ENCODE data around the gene IMMP2L. TPM values are rescaled to one million over a fixed set of nuclear protein-coding genes. Genes with fewer than 3 reads are reported as not detected.

The IMMP2L gene
- total and polyA plus RNA-seq, 7 donors, result 9.3 to 43.0 (median 19.2) TPM

- TF ChIP-seq, protein P1, sequence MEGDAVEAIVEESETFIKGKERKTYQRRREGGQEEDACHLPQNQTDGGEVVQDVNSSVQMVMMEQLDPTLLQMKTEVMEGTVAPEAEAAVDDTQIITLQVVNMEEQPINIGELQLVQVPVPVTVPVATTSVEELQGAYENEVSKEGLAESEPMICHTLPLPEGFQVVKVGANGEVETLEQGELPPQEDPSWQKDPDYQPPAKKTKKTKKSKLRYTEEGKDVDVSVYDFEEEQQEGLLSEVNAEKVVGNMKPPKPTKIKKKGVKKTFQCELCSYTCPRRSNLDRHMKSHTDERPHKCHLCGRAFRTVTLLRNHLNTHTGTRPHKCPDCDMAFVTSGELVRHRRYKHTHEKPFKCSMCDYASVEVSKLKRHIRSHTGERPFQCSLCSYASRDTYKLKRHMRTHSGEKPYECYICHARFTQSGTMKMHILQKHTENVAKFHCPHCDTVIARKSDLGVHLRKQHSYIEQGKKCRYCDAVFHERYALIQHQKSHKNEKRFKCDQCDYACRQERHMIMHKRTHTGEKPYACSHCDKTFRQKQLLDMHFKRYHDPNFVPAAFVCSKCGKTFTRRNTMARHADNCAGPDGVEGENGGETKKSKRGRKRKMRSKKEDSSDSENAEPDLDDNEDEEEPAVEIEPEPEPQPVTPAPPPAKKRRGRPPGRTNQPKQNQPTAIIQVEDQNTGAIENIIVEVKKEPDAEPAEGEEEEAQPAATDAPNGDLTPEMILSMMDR (IDR thresholded peaks at IDR 0.05), result no peak
- ATAC-seq, result no peak
- 78 to 91% (median 90%) methylated on average over 3 of the region's 3 CpGs for WGBS, 3 donors
- H3K27me3 ChIP-seq (ENCODE audit: insufficient read depth in 3 of 3, low read length in 2 of 3), result no peaks in the 10 kb centered on the region
- DNase-seq, result no peak
- no peaks in the 10 kb centered on the region for H3K36me3 ChIP-seq (ENCODE audit: insufficient read depth in 1 of 2, low read depth in 1 of 2)
- H3K27ac ChIP-seq, result no peak overlapping the region
- intact Hi-C loops (cut with DNase I), result no loop called here
- H3K4me3 ChIP-seq, result no peak overlapping the region
- peaks cover 10% of the 10 kb centered on the region for H3K4me1 ChIP-seq
- no peaks in the 10 kb centered on the region for H3K9me3 ChIP-seq
These were observed 465.3 kb downstream of the IMMP2L start for GRCh38 chr7:111096997-111097396.

DNA sequence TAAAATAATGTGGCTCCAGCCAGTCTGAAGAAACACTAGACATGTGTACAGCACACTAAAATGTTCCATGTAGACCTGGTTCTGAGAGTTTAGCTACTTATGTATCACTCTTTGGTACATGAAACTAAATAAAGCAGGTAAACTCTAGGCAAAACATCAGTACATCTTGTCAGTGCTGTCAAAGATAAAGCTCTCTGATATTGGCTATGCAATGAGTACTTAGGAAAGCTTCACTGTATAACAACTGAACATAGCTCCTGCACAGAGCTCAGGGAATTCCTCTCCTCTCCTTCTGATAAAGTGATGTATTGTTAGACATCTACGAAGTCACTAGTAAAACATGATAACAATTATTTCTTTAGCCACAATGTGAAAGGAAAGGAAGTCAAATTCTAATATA, 467.9 kb downstream of the IMMP2L start:
- DNase-seq, result no peak
- TF ChIP-seq, protein P1 (IDR thresholded peaks at IDR 0.05), result no peak
- WGBS, 3 donors, result 71 to 88% (median 78%) methylated on average over 1 of the region's 1 CpG
- no peaks in the 10 kb centered on the region for H3K9me3 ChIP-seq
- no peaks in the 10 kb centered on the region for H3K27me3 ChIP-seq (ENCODE audit: insufficient read depth in 3 of 3, low read length in 2 of 3)
- H3K27ac ChIP-seq, result no peak overlapping the region
- no peak for ATAC-seq
- H3K36me3 ChIP-seq (ENCODE audit: insufficient read depth in 1 of 2, low read depth in 1 of 2), result no peaks in the 10 kb centered on the region
- H3K4me3 ChIP-seq, result no peak overlapping the region
- peaks cover 21% of the 10 kb centered on the region for H3K4me1 ChIP-seq
- intact Hi-C loops (cut with DNase I), result loop anchor here in 1 of 2 donors (5.0 kb wide), 3 partner anchors 393 to 638 kb away; partner anchors contain the start of gene IMMP2L

DNA sequence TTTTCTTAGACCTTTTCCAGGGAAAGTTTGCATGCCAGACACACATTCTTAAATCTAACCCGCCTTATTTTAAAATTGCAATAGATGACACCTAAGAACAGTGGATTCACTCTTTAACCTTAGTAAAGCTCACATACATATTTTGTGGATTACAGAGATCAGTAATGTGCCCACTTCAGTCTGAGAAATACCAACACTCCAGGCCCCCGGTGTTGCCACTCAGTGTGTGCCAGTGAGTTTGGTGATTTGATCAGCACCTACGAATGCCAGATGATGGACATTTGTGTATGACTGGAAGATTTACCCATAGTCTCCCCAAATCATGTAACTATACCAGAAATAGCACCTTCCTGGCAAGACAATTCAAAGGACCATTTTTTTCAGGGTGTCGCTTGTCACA, 468.8 kb downstream of the IMMP2L start:
- Histone ChIP-seq H3K36me3 (ENCODE audit: insufficient read depth in 1 of 2, low read depth in 1 of 2) (no peaks in the 10 kb centered on the region), H3K4me3 (no peak overlapping the region), H3K4me1 (peaks cover 21% of the 10 kb centered on the region), H3K9me3 (no peaks in the 10 kb centered on the region), H3K27ac (no peak overlapping the region), H3K27me3 (ENCODE audit: insufficient read depth in 3 of 3, low read length in 2 of 3) (no peaks in the 10 kb centered on the region)
- intact Hi-C loops (cut with DNase I), result loop anchor here in 1 of 2 donors (5.0 kb wide), 3 partner anchors 394 to 639 kb away; partner anchors contain the start of gene IMMP2L
- ATAC-seq (no peak), DNase-seq (no peak)
- TF ChIP-seq, protein P1 (IDR thresholded peaks at IDR 0.05), result no peak
- WGBS, 3 donors, result 48 to 85% (median 60%) methylated on average over 4 of the region's 4 CpGs

DNA sequence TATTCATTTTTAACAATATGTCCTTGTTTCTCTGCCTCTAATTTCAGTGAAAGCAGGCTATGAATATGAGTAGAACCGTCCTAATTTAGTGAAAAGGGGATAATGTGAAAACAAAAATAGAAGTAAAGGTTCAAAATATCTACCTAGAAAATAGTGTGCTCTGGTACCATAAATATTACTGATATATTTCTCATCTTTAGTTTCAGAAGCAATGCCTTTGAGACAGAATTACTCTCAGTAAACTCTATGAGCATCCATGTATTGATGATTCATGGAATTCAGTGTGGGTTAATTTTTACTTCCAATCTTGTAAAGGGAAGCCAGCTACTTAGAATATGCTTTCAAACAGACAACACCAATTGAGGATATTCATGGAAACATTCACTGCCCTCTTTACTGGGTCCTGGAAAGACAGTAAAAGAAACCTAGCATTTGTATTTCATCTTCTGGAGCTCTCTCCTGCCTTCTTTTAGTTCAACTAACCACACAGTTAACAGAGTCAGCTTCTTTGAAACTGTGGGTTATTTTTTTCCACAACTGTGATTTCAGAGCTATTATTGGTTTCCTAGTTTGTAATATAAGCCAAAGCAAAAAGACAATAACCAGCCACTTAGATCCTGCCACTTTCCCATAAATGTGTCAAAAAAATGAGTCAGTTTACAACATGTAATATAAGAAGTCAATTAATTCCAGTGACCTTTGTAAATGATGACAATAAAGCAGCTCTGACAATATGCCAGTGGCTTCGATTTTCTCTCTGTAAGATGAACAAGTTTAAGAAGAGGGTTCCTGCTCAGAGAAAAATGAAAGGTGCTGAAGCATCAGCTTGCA, 469.7 kb downstream of the IMMP2L start:
- intact Hi-C loops (cut with DNase I), result loop anchor here in 1 of 2 donors (5.0 kb wide), 3 partner anchors 395 to 640 kb away; partner anchors contain the start of gene IMMP2L

More for the DNA sequence above, 469.7 kb downstream of the IMMP2L start:
- H3K9me3 ChIP-seq, result no peaks in the 10 kb centered on the region
- 36 to 42% (median 36%) methylated on average over 2 of the region's 2 CpGs for WGBS, 3 donors
- no peak overlapping the region for H3K27ac ChIP-seq
- TF ChIP-seq, protein P1 (IDR thresholded peaks at IDR 0.05), result no peak
- no peak overlapping the region for H3K4me3 ChIP-seq
- H3K27me3 ChIP-seq (ENCODE audit: insufficient read depth in 3 of 3, low read length in 2 of 3), result no peaks in the 10 kb centered on the region
- no peak for DNase-seq
- no peak for ATAC-seq
- H3K36me3 ChIP-seq (ENCODE audit: insufficient read depth in 1 of 2, low read depth in 1 of 2), result no peaks in the 10 kb centered on the region
- H3K4me1 ChIP-seq, result peaks cover 21% of the 10 kb centered on the region

All from psoas muscle (tissue), 8 donors.